Measurements from ENCODE around the gene OMP.
A peak's percentile ranks its signal among the peaks of the same experiment; 100 is the strongest.

The OMP gene

DNA sequence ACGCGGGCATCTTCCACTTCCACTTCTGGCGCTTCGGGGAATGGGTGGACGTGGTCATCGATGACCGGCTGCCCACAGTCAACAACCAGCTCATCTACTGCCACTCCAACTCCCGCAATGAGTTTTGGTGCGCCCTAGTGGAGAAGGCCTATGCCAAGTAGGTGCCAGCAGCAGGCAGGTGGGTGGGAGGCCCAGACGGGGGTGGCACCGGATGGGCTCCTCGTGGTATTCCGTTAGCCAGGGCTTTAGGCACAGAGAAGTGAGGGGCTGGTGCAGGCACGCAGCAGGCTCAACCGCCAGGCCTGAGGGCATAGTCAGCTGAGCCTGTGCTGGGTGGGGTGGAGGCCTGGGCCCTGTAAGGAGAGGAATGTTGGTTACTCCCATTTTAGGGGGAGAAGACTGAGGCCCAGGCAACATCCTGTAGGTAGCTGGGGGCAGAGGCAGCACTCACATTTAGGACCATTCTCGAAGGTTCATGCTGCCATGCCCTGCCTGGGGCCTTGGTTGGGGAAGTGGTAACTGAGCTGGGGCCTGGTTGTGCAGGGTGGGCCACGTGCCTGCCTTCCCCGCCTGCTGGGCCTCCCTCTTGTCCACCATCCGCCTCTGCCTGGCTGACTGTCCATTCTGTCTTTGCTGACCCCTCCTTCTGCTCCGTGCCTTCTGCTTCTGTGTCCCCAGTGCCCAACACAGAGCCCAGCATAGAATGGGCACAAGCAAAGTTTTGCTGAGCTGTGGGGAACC is 10.2 kb downstream of the OMP start:
- H3K27ac ChIP-seq (replicated peaks), result no peak overlapping the region
- no peak overlapping the region for H3K4me3 ChIP-seq (replicated peaks; ENCODE audit: insufficient read depth, low read length)
- DNase-seq (ENCODE audit: low read depth in 1 of 2, low spot score in 1 of 2), result no peak
- no peaks in the 10 kb centered on the region for H3K27me3 ChIP-seq (ENCODE audit: insufficient read depth, poor library complexity, severe bottlenecking)
- TF ChIP-seq SPI1 (IDR thresholded peaks at IDR 0.05; ENCODE audit: borderline replicate concordance, low read depth) (no peak), GABPA (IDR thresholded peaks at IDR 0.05; ENCODE audit: low read depth) (no peak)
- TF ChIP-seq, protein P1, sequence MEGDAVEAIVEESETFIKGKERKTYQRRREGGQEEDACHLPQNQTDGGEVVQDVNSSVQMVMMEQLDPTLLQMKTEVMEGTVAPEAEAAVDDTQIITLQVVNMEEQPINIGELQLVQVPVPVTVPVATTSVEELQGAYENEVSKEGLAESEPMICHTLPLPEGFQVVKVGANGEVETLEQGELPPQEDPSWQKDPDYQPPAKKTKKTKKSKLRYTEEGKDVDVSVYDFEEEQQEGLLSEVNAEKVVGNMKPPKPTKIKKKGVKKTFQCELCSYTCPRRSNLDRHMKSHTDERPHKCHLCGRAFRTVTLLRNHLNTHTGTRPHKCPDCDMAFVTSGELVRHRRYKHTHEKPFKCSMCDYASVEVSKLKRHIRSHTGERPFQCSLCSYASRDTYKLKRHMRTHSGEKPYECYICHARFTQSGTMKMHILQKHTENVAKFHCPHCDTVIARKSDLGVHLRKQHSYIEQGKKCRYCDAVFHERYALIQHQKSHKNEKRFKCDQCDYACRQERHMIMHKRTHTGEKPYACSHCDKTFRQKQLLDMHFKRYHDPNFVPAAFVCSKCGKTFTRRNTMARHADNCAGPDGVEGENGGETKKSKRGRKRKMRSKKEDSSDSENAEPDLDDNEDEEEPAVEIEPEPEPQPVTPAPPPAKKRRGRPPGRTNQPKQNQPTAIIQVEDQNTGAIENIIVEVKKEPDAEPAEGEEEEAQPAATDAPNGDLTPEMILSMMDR (IDR thresholded peaks at IDR 0.05; ENCODE audit: insufficient read depth, low read length), result no peak

DNA sequence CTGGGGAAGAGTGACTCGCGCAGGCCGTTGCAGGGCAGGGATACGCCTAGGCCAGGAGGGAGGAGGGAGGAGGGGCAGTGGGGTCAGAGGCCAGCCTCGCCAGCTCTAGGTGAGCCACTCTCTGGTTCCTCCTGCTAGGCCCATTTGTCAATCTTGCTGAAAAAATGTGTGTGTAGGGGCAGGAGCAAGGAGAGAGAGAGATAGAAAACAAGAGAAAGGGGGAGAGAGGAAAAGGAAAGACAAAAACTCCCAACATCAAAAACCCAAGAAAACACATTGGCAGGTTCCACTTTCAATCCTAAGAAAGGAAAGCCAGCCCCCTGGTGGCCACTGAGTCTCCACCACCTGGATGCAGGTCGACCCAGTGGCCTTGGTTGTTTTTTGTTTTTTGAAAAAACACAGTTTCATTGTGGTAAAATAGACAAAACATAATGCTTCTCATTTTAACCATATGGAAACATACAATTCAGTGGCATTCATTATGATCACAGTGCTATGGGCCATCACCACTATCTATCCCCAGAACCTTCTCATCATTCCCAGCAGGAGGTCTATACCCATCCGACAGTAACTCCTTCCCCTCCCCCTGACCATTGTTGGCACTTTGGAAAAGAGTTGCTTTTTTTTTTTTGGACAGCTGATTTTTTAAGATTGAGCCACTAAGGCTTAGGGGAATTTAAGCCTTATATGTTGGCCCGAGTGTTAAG is 10.9 kb downstream of the OMP start:
- H3K27ac ChIP-seq (replicated peaks), result no peak overlapping the region
- H3K27me3 ChIP-seq (ENCODE audit: insufficient read depth, poor library complexity, severe bottlenecking), result no peaks in the 10 kb centered on the region
- no peak overlapping the region for H3K4me3 ChIP-seq (replicated peaks; ENCODE audit: insufficient read depth, low read length)
- DNase-seq (ENCODE audit: low read depth in 1 of 2, low spot score in 1 of 2), result peak in 1 of 2 experiments; percentile 21
- TF ChIP-seq POLR2AphosphoS5 (IDR thresholded peaks at IDR 0.05; ENCODE audit: low read depth), result no peak
- TF ChIP-seq, protein P1 (IDR thresholded peaks at IDR 0.05; ENCODE audit: insufficient read depth, low read length), result no peak
- TF ChIP-seq, protein P2, sequence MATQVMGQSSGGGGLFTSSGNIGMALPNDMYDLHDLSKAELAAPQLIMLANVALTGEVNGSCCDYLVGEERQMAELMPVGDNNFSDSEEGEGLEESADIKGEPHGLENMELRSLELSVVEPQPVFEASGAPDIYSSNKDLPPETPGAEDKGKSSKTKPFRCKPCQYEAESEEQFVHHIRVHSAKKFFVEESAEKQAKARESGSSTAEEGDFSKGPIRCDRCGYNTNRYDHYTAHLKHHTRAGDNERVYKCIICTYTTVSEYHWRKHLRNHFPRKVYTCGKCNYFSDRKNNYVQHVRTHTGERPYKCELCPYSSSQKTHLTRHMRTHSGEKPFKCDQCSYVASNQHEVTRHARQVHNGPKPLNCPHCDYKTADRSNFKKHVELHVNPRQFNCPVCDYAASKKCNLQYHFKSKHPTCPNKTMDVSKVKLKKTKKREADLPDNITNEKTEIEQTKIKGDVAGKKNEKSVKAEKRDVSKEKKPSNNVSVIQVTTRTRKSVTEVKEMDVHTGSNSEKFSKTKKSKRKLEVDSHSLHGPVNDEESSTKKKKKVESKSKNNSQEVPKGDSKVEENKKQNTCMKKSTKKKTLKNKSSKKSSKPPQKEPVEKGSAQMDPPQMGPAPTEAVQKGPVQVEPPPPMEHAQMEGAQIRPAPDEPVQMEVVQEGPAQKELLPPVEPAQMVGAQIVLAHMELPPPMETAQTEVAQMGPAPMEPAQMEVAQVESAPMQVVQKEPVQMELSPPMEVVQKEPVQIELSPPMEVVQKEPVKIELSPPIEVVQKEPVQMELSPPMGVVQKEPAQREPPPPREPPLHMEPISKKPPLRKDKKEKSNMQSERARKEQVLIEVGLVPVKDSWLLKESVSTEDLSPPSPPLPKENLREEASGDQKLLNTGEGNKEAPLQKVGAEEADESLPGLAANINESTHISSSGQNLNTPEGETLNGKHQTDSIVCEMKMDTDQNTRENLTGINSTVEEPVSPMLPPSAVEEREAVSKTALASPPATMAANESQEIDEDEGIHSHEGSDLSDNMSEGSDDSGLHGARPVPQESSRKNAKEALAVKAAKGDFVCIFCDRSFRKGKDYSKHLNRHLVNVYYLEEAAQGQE (IDR thresholded peaks at IDR 0.05; ENCODE audit: insufficient replicate concordance, low read depth), result no peak
- TF ChIP-seq GABPA (IDR thresholded peaks at IDR 0.05; ENCODE audit: low read depth), result no peak
- no peak for TF ChIP-seq SPI1 (IDR thresholded peaks at IDR 0.05; ENCODE audit: borderline replicate concordance, low read depth)

DNA sequence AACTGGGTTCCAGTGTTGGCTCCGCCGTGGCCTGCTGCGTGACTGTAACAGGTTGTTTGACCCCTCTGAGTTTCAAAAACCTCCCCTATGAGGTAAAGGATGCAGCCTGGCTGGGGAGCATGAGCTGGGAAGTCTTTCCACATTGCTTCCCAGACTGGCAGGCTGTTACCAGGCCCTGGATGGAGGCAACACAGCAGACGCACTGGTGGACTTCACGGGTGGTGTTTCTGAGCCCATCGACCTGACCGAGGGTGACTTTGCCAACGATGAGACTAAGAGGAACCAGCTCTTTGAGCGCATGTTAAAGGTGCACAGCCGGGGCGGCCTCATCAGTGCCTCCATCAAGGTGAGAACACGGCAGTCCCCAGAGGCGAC is 11.4 kb downstream of the OMP start:
- no peak for DNase-seq (ENCODE audit: low read depth in 1 of 2, low spot score in 1 of 2)
- Histone ChIP-seq H3K27me3 (ENCODE audit: insufficient read depth, poor library complexity, severe bottlenecking) (no peaks in the 10 kb centered on the region), H3K27ac (replicated peaks) (no peak overlapping the region), H3K4me3 (replicated peaks; ENCODE audit: insufficient read depth, low read length) (no peak overlapping the region)
- TF ChIP-seq GABPA (IDR thresholded peaks at IDR 0.05; ENCODE audit: low read depth) (no peak), POLR2AphosphoS5 (IDR thresholded peaks at IDR 0.05; ENCODE audit: low read depth) (no peak), SPI1 (IDR thresholded peaks at IDR 0.05; ENCODE audit: borderline replicate concordance, low read depth) (no peak)
- TF ChIP-seq, protein P2 (IDR thresholded peaks at IDR 0.05; ENCODE audit: insufficient replicate concordance, low read depth), result no peak
- TF ChIP-seq, protein P1 (IDR thresholded peaks at IDR 0.05; ENCODE audit: insufficient read depth, low read length), result no peak

Measured in HL-60 (cell line).